HCT116 (cell line): ENCODE data around the gene IFI30.

Experiments used
- CTCF ChIP-seq, 3 experiments: fragments of 200-600 bp in 1 of 3; sonication (generic) in 1 of 3; IDR thresholded peaks in 2 of 3; conservative IDR thresholded peaks in 1 of 3; 2 replicates each; pipeline ENCODE4 v1.5.1; 2012 to 2017; ENCODE audit warnings: low read depth in 2 of 3, low read length in 2 of 3, antibody characterized with exemption in 1 of 3, borderline replicate concordance in 1 of 3, control low read depth in 1 of 3, mild to moderate bottlenecking in 1 of 3, mixed read lengths in 1 of 3, mixed run types in 1 of 3, moderate library complexity in 1 of 3; ENCODE audit not compliant: insufficient read depth in 1 of 3
- MAX ChIP-seq: IDR thresholded peaks from 2 replicates; pipeline ENCODE4 v1.6.1; 2012
- SP1 ChIP-seq: IDR thresholded peaks from 2 replicates; pipeline ENCODE4 v1.6.1; 2012; ENCODE audit warnings: low read depth

GRCh38 chr19:18155095-18156087 lies 18.2 kb upstream of the IFI30 start:
- TF ChIP-seq SP1: no peak
- no peak for TF ChIP-seq MAX
- TF ChIP-seq CTCF (IDR thresholded peaks at IDR 0.05 in 2 of 3, conservative IDR thresholded peaks at IDR 0.05 in 1 of 3; ENCODE audit: borderline replicate concordance in 1 of 3, insufficient read depth in 1 of 3, low read depth in 2 of 3, low read length in 2 of 3): no peak
